CD4-positive, alpha-beta T cell (primary cell): ENCODE results near the gene NGDN. TPM values are rescaled to one million over a fixed set of nuclear protein-coding genes. Genes with fewer than 3 reads are reported as not detected.
"Not testable (repeated sequence)": the region's sequence is repeated elsewhere in the genome, so short reads cannot be mapped to it uniquely, and the experiment has no call there.

ENCODE experiments used
- ATAC-seq: fragments of 200-7000 bp; cut with Tn5 transposase; one replicate; pipeline ENCODE4 v1.10.0; 2022; ENCODE audit warnings: mild to moderate bottlenecking; ENCODE audit not compliant: poor library complexity
- CTCF ChIA-PET: fragments of 350-600 bp; sonication (Branson Sonifier 250); formaldehyde crosslinking; loops from one replicate; lab custom pipeline; 2021; ENCODE audit warnings: antibody characterized with exemption, inconsistent platforms; lab: Charles Lee
- POLR2A ChIA-PET: fragments of 350-600 bp; sonication (Branson Sonifier 250); formaldehyde crosslinking; loops from one replicate; lab custom pipeline; 2021; ENCODE audit warnings: antibody characterized with exemption, inconsistent platforms; lab: Charles Lee
- DNase-seq, 14 experiments: peaks; one replicate each; pipeline ENCODE4 v3.0.0-alpha.2; 2013 to 2020; ENCODE audit warnings: mixed read lengths in 2 of 14
- H3K27ac ChIP-seq, 2 donors: one replicate each; pipeline versions ENCODE4 v1.5.1 to v1.7.0; 2013; ENCODE audit warnings: low read length in 2 of 2, low read depth in 1 of 2, mild to moderate bottlenecking in 1 of 2
- H3K27me3 ChIP-seq, 2 experiments: 1 replicate in 1 of 2; 2 replicates in 1 of 2; pipeline versions ENCODE4 v1.6.1 to v1.7.0; 2013; ENCODE audit warnings: low read length in 2 of 2, control low read depth in 1 of 2, mild to moderate bottlenecking in 1 of 2, moderate library complexity in 1 of 2; ENCODE audit not compliant: insufficient read depth in 2 of 2, control insufficient read depth in 1 of 2
- H3K36me3 ChIP-seq: one replicate; pipeline ENCODE4 v1.6.1; 2013; ENCODE audit warnings: low read length, control low read depth; ENCODE audit not compliant: insufficient read depth
- H3K4me1 ChIP-seq: one replicate; pipeline ENCODE4 v1.6.1; 2013; ENCODE audit warnings: low read length, control low read depth; ENCODE audit not compliant: insufficient read depth
- H3K4me3 ChIP-seq: one replicate; pipeline ENCODE4 v1.5.1; 2013; ENCODE audit warnings: mild to moderate bottlenecking, low read length, moderate library complexity
- H3K9me3 ChIP-seq, 2 experiments: 1 replicate in 1 of 2; 2 replicates in 1 of 2; pipeline versions ENCODE4 v1.6.1 to v1.7.0; 2013; ENCODE audit warnings: low read length in 2 of 2, mild to moderate bottlenecking in 2 of 2, control low read depth in 1 of 2, moderate library complexity in 1 of 2; ENCODE audit not compliant: control insufficient read depth in 1 of 2, insufficient read depth in 1 of 2
- H3K27ac Mint-ChIP-seq: one replicate; pipeline ENCODE4 v1.8.0; 2020; ENCODE audit warnings: mixed read lengths
- H3K27me3 Mint-ChIP-seq: one replicate; pipeline ENCODE4 v1.8.0; 2021; ENCODE audit warnings: mixed read lengths
- H3K36me3 Mint-ChIP-seq: one replicate; pipeline ENCODE4 v1.8.0; 2021; ENCODE audit warnings: low read depth, mixed read lengths
- H3K4me1 Mint-ChIP-seq: one replicate; pipeline ENCODE4 v1.8.0; 2021; ENCODE audit warnings: low read depth, mixed read lengths
- H3K4me3 Mint-ChIP-seq: one replicate; pipeline ENCODE4 v1.8.0; 2020; ENCODE audit warnings: mild to moderate bottlenecking, mixed read lengths
- H3K9me3 Mint-ChIP-seq: one replicate; pipeline ENCODE4 v1.8.0; 2020; ENCODE audit warnings: mixed read lengths
- intact Hi-C, 2 experiments: fragments of 100-400 bp; cut with DNase I in 1 of 2; cut with micrococcal nuclease in 1 of 2; formaldehyde crosslinking; loops; one replicate each; pipeline versions ENCODE4 v1.15.1 to v1.9.0; 2023 to 2025; cut with DNase I, micrococcal nuclease
- total RNA-seq, 174 experiments: library from RNA in 2 of 174; stranded (reverse) in 2 of 174; gene quantifications; one replicate each; pipeline ENCODE4 v1.2.3 and lab custom pipeline; 2021 to 2026
- TF ChIP-seq, protein P1 (sequence below): fragments of 200-600 bp; IDR thresholded peaks from one replicate; pipeline ENCODE4 v1.8.0; 2022; ENCODE audit warnings: antibody characterized with exemption, mild to moderate bottlenecking

NGDN gene
- total RNA-seq, 2 experiments from 2014 or later: 146 to 149 TPM

DNA sequence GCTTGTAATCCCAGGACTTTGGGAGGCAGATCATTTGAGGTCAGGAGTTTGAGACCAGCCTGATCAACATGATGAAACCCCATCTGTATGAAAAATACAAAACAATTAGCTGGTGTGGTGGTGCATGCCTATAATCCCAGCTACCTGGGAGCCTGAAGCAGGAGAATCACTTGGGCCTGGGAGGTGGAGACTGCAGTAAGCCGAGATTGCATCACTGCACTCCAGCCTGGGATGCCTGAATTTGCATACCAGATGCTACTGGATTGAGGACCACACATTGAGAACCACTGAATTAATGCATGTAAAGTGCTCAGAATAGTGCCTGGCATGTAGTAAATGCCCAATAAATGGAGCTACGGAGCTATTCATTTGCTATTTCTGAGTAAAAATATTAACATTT is 19.1 kb upstream of the NGDN start:
- Mint-ChIP-seq H3K4me1 (no peaks in the 10 kb centered on the region), H3K27me3 (peaks cover 40% of the 10 kb centered on the region)

DNA sequence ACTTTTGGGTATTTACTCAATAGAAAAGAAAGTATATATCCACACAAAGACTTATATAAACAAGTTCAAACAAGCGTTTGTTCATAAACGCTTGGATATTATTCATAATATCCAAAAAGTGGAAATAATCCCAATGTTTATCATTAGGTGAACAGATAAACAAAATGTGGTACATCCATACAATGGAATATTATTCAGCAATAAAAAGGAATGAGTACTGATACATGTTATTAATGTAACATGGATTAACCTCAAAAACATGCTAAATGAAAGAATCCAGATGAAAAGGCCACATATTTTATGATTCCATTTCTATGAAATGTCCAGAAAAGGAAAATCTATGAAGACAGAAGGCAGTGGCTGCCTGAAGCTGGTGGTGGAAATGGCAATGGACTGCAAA is 17.3 kb upstream of the NGDN start:
- ChIA-PET POLR2A (no interaction called here), CTCF (no interaction called here)
- TF ChIP-seq, protein P1, sequence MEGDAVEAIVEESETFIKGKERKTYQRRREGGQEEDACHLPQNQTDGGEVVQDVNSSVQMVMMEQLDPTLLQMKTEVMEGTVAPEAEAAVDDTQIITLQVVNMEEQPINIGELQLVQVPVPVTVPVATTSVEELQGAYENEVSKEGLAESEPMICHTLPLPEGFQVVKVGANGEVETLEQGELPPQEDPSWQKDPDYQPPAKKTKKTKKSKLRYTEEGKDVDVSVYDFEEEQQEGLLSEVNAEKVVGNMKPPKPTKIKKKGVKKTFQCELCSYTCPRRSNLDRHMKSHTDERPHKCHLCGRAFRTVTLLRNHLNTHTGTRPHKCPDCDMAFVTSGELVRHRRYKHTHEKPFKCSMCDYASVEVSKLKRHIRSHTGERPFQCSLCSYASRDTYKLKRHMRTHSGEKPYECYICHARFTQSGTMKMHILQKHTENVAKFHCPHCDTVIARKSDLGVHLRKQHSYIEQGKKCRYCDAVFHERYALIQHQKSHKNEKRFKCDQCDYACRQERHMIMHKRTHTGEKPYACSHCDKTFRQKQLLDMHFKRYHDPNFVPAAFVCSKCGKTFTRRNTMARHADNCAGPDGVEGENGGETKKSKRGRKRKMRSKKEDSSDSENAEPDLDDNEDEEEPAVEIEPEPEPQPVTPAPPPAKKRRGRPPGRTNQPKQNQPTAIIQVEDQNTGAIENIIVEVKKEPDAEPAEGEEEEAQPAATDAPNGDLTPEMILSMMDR: no peak
- ATAC-seq (no peak), DNase-seq (no peak)
- intact Hi-C loops: no loop called here
- Histone ChIP-seq H3K4me3 (no peak overlapping the region), H3K36me3 (no peaks in the 10 kb centered on the region), H3K27ac (no peak overlapping the region), H3K27me3 (peaks cover 5 to 11% of the 10 kb centered on the region in 2 experiments), H3K4me1 (no peaks in the 10 kb centered on the region), H3K9me3 (no peaks in the 10 kb centered on the region)
- H3K36me3 Mint-ChIP-seq: no peaks in the 10 kb centered on the region
- H3K4me1 Mint-ChIP-seq: no peaks in the 10 kb centered on the region
- no peak overlapping the region for H3K4me3 Mint-ChIP-seq
- no peak overlapping the region for H3K27ac Mint-ChIP-seq
- peaks cover 54% of the 10 kb centered on the region for H3K27me3 Mint-ChIP-seq
- no peaks in the 10 kb centered on the region for H3K9me3 Mint-ChIP-seq

More for the DNA sequence above, 19.1 kb upstream of the NGDN start:
- Histone ChIP-seq H3K4me3 (no peak overlapping the region), H3K9me3 (no peaks in the 10 kb centered on the region), H3K4me1 (no peaks in the 10 kb centered on the region), H3K27ac (no peak overlapping the region), H3K36me3 (no peaks in the 10 kb centered on the region), H3K27me3 (peaks cover 5 to 9% of the 10 kb centered on the region in 2 experiments)
- Mint-ChIP-seq H3K9me3 (no peaks in the 10 kb centered on the region), H3K27ac (no peak overlapping the region), H3K4me3 (no peak overlapping the region), H3K36me3 (no peaks in the 10 kb centered on the region)
- TF ChIP-seq, protein P1: no peak
- intact Hi-C loops: no loop called here
- CTCF ChIA-PET: no interaction called here
- DNase-seq (no peak), ATAC-seq (no peak)
- POLR2A ChIA-PET: no interaction called here

DNA sequence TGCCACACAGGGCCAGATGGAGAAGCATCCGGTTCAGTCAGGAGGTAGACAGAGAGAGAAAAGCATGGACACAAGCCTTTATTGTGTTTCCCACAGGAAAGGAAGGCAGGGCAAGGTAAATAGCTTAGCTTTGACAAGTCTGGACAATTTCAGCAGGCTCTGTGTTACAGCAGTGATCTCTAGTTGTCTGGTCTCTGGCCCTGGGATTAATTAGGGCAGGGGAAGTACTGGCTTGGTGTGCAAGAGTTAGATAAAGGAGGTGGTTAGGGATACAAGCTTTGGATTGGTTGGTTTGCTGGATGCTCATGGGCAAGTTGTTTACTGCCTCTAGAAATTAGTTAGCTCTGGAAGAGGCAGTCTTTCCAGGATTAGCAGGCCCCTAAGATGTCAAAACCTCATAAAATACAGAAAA is 15.1 kb upstream of the NGDN start:
- peaks cover 6 to 12% of the 10 kb centered on the region in 2 experiments for H3K27me3 ChIP-seq
- H3K27ac ChIP-seq: no peak overlapping the region
- TF ChIP-seq, protein P1: no peak
- H3K4me3 ChIP-seq: no peak overlapping the region
- no peaks in the 10 kb centered on the region for H3K4me1 ChIP-seq
- Mint-ChIP-seq H3K4me1 (no peaks in the 10 kb centered on the region), H3K36me3 (no peaks in the 10 kb centered on the region), H3K4me3 (no peak overlapping the region), H3K9me3 (no peaks in the 10 kb centered on the region), H3K27ac (no peak overlapping the region), H3K27me3 (peaks cover 53% of the 10 kb centered on the region)
- CTCF ChIA-PET: no interaction called here
- no peaks in the 10 kb centered on the region for H3K36me3 ChIP-seq
- intact Hi-C loops: no loop called here
- DNase-seq (no peak), ATAC-seq (no peak)
- H3K9me3 ChIP-seq: no peaks in the 10 kb centered on the region
- POLR2A ChIA-PET: no interaction called here

DNA sequence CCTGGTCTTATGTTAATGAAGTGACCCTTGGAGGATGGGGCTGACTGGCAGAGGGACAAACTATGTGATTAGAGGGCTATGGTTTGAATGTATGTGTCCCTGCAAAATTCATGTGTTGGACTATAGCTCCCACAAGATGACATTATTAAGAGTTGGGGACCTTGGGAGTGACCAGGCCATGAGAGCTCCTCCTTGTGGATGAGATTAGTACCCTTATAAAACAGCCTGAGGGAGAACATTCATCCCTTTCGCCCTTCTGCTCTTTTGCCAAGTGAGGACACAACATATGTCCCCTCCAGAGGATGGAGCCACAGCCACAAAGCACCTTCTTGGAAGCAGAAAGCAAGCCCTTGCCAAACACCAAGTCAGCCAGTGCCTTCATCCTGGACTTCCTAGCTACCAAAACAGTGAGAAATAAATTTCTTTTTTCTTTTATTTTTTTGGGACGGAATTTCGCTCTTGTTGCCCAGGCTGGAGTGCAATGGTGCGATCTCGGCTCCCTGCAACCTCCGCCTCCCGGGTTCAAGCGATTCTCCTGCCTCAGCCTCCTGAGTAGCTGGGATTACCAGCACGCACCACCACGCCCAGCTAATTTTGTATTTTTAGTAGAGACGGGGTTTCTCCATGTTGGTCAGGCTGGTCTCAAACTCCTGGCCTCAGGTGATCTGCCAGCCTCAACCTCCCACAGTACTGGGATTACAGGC is 12.5 kb upstream of the NGDN start:
- H3K9me3 ChIP-seq, intact Hi-C loops, DNase-seq, H3K36me3 Mint-ChIP-seq, H3K4me1 ChIP-seq, CTCF ChIA-PET, H3K9me3 Mint-ChIP-seq, H3K4me3 ChIP-seq, ATAC-seq, H3K27ac Mint-ChIP-seq, H3K36me3 ChIP-seq, POLR2A ChIA-PET, H3K4me3 Mint-ChIP-seq, H3K27ac ChIP-seq, H3K4me1 Mint-ChIP-seq: not testable (repeated sequence)
- peaks cover 55% of the 10 kb centered on the region for H3K27me3 Mint-ChIP-seq
- peaks cover 6 to 12% of the 10 kb centered on the region in 2 experiments for H3K27me3 ChIP-seq
